Fibroblast of lung (primary cell): ENCODE measurements around the gene HMBS.
"Not testable (repeated sequence)": the region's sequence is repeated elsewhere in the genome, so short reads cannot be mapped to it uniquely, and the experiment has no call there.

Experiments
- EZH2 ChIP-seq: IDR thresholded peaks from 2 replicates; pipeline ENCODE4 v1.5.1; 2012; ENCODE audit warnings: low read length, control low read depth, mild to moderate bottlenecking; ENCODE audit errors: missing control alignments
- TF ChIP-seq, protein P1 (sequence below), 2 donors: IDR thresholded peaks in 1 of 2; conservative IDR thresholded peaks in 1 of 2; 1 replicate in 1 of 2; 2 replicates in 1 of 2; pipeline ENCODE4 v1.5.1; 2011 to 2012; ENCODE audit warnings: low read length in 2 of 2, control low read depth in 1 of 2, inconsistent platforms in 1 of 2, low read depth in 1 of 2, mild to moderate bottlenecking in 1 of 2

DNA sequence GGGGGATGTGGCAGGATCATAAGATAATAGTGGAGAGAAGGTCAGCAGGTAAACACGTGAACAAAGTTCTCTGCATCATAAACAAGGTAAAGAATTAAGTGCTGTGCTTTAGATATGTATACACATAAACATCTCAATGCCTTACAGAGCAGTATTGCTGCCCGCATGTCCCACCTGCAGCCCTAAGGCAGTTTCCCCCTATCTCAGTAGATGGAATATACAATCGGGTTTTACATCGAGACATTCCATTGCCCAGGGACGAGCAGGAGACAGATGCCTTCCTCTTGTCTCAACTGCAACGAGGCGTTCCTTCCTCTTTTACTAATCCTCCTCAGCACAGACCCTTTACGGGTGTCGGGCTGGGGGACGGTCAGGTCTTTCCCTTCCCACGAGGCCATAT, 45.2 kb upstream of the HMBS start:
- TF ChIP-seq EZH2 = not testable (repeated sequence)
- TF ChIP-seq, protein P1, sequence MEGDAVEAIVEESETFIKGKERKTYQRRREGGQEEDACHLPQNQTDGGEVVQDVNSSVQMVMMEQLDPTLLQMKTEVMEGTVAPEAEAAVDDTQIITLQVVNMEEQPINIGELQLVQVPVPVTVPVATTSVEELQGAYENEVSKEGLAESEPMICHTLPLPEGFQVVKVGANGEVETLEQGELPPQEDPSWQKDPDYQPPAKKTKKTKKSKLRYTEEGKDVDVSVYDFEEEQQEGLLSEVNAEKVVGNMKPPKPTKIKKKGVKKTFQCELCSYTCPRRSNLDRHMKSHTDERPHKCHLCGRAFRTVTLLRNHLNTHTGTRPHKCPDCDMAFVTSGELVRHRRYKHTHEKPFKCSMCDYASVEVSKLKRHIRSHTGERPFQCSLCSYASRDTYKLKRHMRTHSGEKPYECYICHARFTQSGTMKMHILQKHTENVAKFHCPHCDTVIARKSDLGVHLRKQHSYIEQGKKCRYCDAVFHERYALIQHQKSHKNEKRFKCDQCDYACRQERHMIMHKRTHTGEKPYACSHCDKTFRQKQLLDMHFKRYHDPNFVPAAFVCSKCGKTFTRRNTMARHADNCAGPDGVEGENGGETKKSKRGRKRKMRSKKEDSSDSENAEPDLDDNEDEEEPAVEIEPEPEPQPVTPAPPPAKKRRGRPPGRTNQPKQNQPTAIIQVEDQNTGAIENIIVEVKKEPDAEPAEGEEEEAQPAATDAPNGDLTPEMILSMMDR (conservative IDR thresholded peaks at IDR 0.05 in 1 of 2, IDR thresholded peaks at IDR 0.05 in 1 of 2; ENCODE audit: low read depth in 1 of 2, low read length in 2 of 2) = not testable (repeated sequence)
